DOHH2 (cell line): ENCODE measurements around the gene CARS2.

Source experiments
- H3F3A ChIP-seq: fragments of 200-600 bp; sonication (generic), shearing (Covaris generic); 2 replicates; pipeline ENCODE4 v1.6.0; 2016; ENCODE audit warnings: antibody characterized with exemption, mild to moderate bottlenecking; ENCODE audit not compliant: control insufficient read depth, insufficient read depth
- H3K27ac ChIP-seq: fragments of 200-600 bp; sonication (generic); 2 replicates; pipeline ENCODE4 v1.5.1; 2014; ENCODE audit warnings: low read depth, mild to moderate bottlenecking, low read length, moderate library complexity
- H3K27me3 ChIP-seq: fragments of 200-600 bp; sonication (generic); 2 replicates; pipeline ENCODE4 v1.6.1; 2014; ENCODE audit warnings: mild to moderate bottlenecking, low read length, mixed read lengths; ENCODE audit not compliant: control insufficient read depth
- H3K36me3 ChIP-seq: fragments of 200-600 bp; sonication (generic); 2 replicates; pipeline ENCODE4 v1.6.1; 2014; ENCODE audit warnings: mild to moderate bottlenecking, low read length, moderate library complexity, mixed read lengths; ENCODE audit not compliant: control insufficient read depth
- H3K4me1 ChIP-seq: fragments of 200-600 bp; sonication (generic); 2 replicates; pipeline ENCODE4 v1.6.1; 2014; ENCODE audit warnings: mild to moderate bottlenecking, low read length, mixed read lengths; ENCODE audit not compliant: control insufficient read depth
- H3K4me2 ChIP-seq: fragments of 200-600 bp; sonication (generic); 2 replicates; pipeline ENCODE4 v1.6.0; 2014; ENCODE audit warnings: mild to moderate bottlenecking, low read length, moderate library complexity
- H3K4me3 ChIP-seq: fragments of 200-600 bp; sonication (generic); 2 replicates; pipeline ENCODE4 v1.5.1; 2014; ENCODE audit warnings: mild to moderate bottlenecking, low read length, mixed read lengths
- H3K79me2 ChIP-seq: fragments of 200-600 bp; sonication (generic); 2 replicates; pipeline ENCODE4 v1.6.1; 2014; ENCODE audit warnings: mild to moderate bottlenecking, low read length, mixed read lengths; ENCODE audit not compliant: control insufficient read depth
- H3K9me2 ChIP-seq: fragments of 200-600 bp; sonication (generic); replicated peaks from 2 replicates; pipeline ENCODE4 v1.6.1; 2014; ENCODE audit warnings: mild to moderate bottlenecking, low read length, mixed read lengths; ENCODE audit not compliant: control insufficient read depth
- H3K9me3 ChIP-seq: fragments of 200-600 bp; sonication (generic); 2 replicates; pipeline ENCODE4 v1.6.1; 2014; ENCODE audit warnings: antibody characterized with exemption, low read length, mixed read lengths; ENCODE audit not compliant: control insufficient read depth, insufficient read depth
- H4K20me1 ChIP-seq: fragments of 200-600 bp; sonication (generic); 2 replicates; pipeline ENCODE4 v1.6.0; 2014; ENCODE audit warnings: low read depth, mild to moderate bottlenecking, antibody characterized with exemption, low read length, moderate library complexity; ENCODE audit not compliant: control insufficient read depth, insufficient read depth
- CTCF ChIP-seq: fragments of 200-600 bp; sonication (generic); IDR thresholded peaks from one replicate; pipeline ENCODE4 v1.5.1; 2014; ENCODE audit warnings: antibody characterized with exemption, mild to moderate bottlenecking, low read depth, low read length; ENCODE audit not compliant: poor library complexity, severe bottlenecking
- EZH2phosphoT487 ChIP-seq: fragments of 200-600 bp; sonication (generic); IDR thresholded peaks from 2 replicates; pipeline ENCODE4 v1.6.1; 2017; ENCODE audit warnings: borderline replicate concordance, mild to moderate bottlenecking, antibody characterized with exemption, low read length, moderate library complexity, mixed read lengths

CARS2 gene

GRCh38 chr13:110625771-110626321 lies 80.1 kb downstream of the CARS2 start:
- Histone ChIP-seq H3K9me3 (no peaks in the 10 kb centered on the region), H4K20me1 (no peaks in the 10 kb centered on the region), H3K4me2 (no peak overlapping the region), H3K9me2 (no peaks in the 10 kb centered on the region), H3K27ac (no peak overlapping the region), H3F3A (no peaks in the 10 kb centered on the region), H3K27me3 (0 out of 2 replicates have a peak, but pooled peaks cover 1% of the 10 kb centered on the region), H3K36me3 (no peaks in the 10 kb centered on the region), H3K4me1 (no peaks in the 10 kb centered on the region), H3K79me2 (peaks cover 5% of the 10 kb centered on the region), H3K4me3 (no peak overlapping the region)
- no peak for TF ChIP-seq EZH2phosphoT487
- no peak for TF ChIP-seq CTCF

GRCh38 chr13:110624766-110625756 lies 80.9 kb downstream of the CARS2 start:
- H3F3A ChIP-seq, result no peaks in the 10 kb centered on the region
- no peak overlapping the region for H3K27ac ChIP-seq
- H3K9me3 ChIP-seq, result no peaks in the 10 kb centered on the region
- H3K27me3 ChIP-seq, result 0 out of 2 replicates have a peak, but pooled peaks cover 2% of the 10 kb centered on the region
- TF ChIP-seq CTCF (no peak), EZH2phosphoT487 (no peak)
- no peak overlapping the region for H3K4me2 ChIP-seq
- H3K79me2 ChIP-seq, result peaks cover 11% of the 10 kb centered on the region
- H3K36me3 ChIP-seq, result no peaks in the 10 kb centered on the region
- H3K4me3 ChIP-seq, result no peak overlapping the region
- H3K4me1 ChIP-seq, result no peaks in the 10 kb centered on the region
- H4K20me1 ChIP-seq, result no peaks in the 10 kb centered on the region
- no peaks in the 10 kb centered on the region for H3K9me2 ChIP-seq

GRCh38 chr13:110620596-110620995 lies 85.3 kb downstream of the CARS2 start:
- Histone ChIP-seq H3K4me3 (no peak overlapping the region), H3K9me2 (no peaks in the 10 kb centered on the region), H3K36me3 (no peaks in the 10 kb centered on the region), H3K27ac (no peak overlapping the region), H3K4me1 (no peaks in the 10 kb centered on the region), H3K9me3 (no peaks in the 10 kb centered on the region), H3K4me2 (no peak overlapping the region), H3F3A (no peaks in the 10 kb centered on the region), H3K27me3 (peaks cover 13% of the 10 kb centered on the region), H3K79me2 (peaks cover 56% of the 10 kb centered on the region), H4K20me1 (no peaks in the 10 kb centered on the region)
- no peak for TF ChIP-seq EZH2phosphoT487
- TF ChIP-seq CTCF, result no peak
